Fibroblast of lung (primary cell): ENCODE results near the gene TRMT61A.

Experiments
- CTCF ChIP-seq, 2 donors: IDR thresholded peaks in 1 of 2; conservative IDR thresholded peaks in 1 of 2; 1 replicate in 1 of 2; 2 replicates in 1 of 2; pipeline ENCODE4 v1.5.1; 2011 to 2012; ENCODE audit warnings: low read length in 2 of 2, control low read depth in 1 of 2, inconsistent platforms in 1 of 2, low read depth in 1 of 2, mild to moderate bottlenecking in 1 of 2
- EZH2 ChIP-seq: IDR thresholded peaks from 2 replicates; pipeline ENCODE4 v1.5.1; 2012; ENCODE audit warnings: low read length, control low read depth, mild to moderate bottlenecking; ENCODE audit errors: missing control alignments

DNA sequence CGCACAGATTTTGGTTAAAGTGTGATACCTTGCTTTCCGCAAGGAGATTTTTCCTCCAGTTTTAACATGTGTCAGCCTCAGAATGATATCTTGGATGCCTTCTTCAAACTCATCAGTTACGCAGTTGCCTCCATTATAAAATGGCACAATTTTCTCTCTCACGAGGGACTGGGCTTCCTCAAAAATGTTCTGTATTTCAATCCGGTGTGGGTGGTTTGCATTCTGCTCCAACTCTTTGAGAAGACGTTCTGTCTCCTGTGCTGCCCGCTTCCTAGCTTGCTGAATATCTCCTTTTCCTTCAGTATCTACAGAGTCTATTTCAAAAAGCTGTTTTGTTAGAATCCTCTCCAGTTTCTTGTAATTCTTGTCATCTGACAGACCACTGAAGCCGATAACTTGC is 31.7 kb downstream of the TRMT61A start:
- TF ChIP-seq EZH2 (no peak), CTCF (conservative IDR thresholded peaks at IDR 0.05 in 1 of 2, IDR thresholded peaks at IDR 0.05 in 1 of 2; ENCODE audit: low read depth in 1 of 2, low read length in 2 of 2) (no peak)
